Central memory CD8-positive, alpha-beta T cell (primary cell): Measurements from ENCODE around the gene HIPK3.

Source experiments
- ATAC-seq: fragments of 150-1000 bp; cut with Tn5 transposase; replicated peaks from 2 replicates; pipeline ENCODE4 v1.10.0; 2022; ENCODE audit warnings: mild to moderate bottlenecking, moderate FRiP score, moderate number of reproducible peaks; ENCODE audit not compliant: poor library complexity, severe bottlenecking; ENCODE audit errors: extremely low read depth
- DNase-seq, 2 donors: peaks; one replicate each; pipeline ENCODE4 v3.0.0; 2021; ENCODE audit warnings: low spot score in 2 of 2
- H3K27ac Mint-ChIP-seq: one replicate; pipeline ENCODE4 v1.8.0; 2022; ENCODE audit warnings: low read depth, mild to moderate bottlenecking, moderate library complexity, mixed read lengths
- H3K27me3 Mint-ChIP-seq: one replicate; pipeline ENCODE4 v1.8.0; 2022; ENCODE audit warnings: mixed read lengths
- H3K36me3 Mint-ChIP-seq: one replicate; pipeline ENCODE4 v1.8.0; 2022; ENCODE audit warnings: mild to moderate bottlenecking, moderate library complexity, mixed read lengths; ENCODE audit not compliant: insufficient read depth
- H3K4me1 Mint-ChIP-seq: one replicate; pipeline ENCODE4 v1.8.0; 2022; ENCODE audit warnings: mixed read lengths
- H3K4me3 Mint-ChIP-seq: one replicate; pipeline ENCODE4 v1.8.0; 2022; ENCODE audit warnings: mild to moderate bottlenecking, moderate library complexity, mixed read lengths
- H3K9me3 Mint-ChIP-seq: one replicate; pipeline ENCODE4 v1.8.0; 2022; ENCODE audit warnings: mixed read lengths

HIPK3 gene

GRCh38 chr11:33379947-33380346 is 122.8 kb downstream of the HIPK3 start:
- Mint-ChIP-seq H3K27me3 (peaks cover 8% of the 10 kb centered on the region), H3K4me1 (no peaks in the 10 kb centered on the region), H3K27ac (no peak overlapping the region), H3K36me3 (no peaks in the 10 kb centered on the region), H3K4me3 (no peak overlapping the region), H3K9me3 (no peaks in the 10 kb centered on the region)
- DNase-seq: no peak
- ATAC-seq: no peak

DNA sequence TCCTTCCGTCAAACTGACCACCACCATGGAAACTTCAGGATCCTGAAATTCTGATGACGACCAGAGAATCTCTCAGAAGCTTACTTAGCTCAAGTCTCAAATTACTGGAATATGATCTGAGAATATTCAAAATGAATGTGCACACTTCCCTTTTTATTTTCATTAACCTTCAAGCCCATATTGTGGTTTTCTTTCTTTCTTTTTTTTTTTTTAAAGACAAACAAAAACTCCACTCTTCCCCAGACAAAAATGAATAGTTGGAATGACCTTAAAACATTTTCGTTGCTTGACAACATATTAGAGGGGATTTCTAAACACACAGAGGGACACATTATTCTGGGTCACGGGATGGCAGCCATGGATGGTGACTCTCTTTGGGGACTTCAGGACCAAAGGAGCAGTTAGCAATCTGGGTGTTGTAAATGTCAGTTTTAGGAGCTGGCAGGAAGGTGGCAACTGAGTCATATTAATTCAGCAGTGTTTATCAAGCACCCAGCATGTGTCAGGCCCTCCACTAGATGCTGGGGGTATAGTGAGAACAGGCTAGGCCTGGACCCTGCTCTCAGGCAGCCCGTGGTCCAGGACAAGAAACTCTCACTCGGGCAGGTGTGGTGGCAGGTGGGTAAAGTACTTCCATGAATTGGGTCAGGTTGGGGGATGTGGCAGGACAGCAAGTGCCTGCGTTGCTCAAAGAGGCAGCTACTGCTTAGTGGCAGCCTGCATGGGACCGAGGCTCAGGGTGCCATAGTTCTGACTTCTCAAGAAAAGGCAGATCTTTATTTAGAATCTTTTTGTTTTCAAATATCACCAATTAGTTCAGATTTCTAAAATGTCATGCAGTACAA is 126.1 kb downstream of the HIPK3 start:
- no peaks in the 10 kb centered on the region for H3K36me3 Mint-ChIP-seq
- ATAC-seq (no peak), DNase-seq (no peak)
- no peak overlapping the region for H3K27ac Mint-ChIP-seq
- no peaks in the 10 kb centered on the region for H3K27me3 Mint-ChIP-seq
- H3K4me1 Mint-ChIP-seq: no peaks in the 10 kb centered on the region
- no peaks in the 10 kb centered on the region for H3K9me3 Mint-ChIP-seq
- H3K4me3 Mint-ChIP-seq: no peak overlapping the region

- no peaks in the 10 kb centered on the region for H3K36me3 Mint-ChIP-seq
- ATAC-seq (no peak), DNase-seq (no peak)
- no peaks in the 10 kb centered on the region for H3K4me1 Mint-ChIP-seq
- H3K27me3 Mint-ChIP-seq: peaks cover 2% of the 10 kb centered on the region
- no peak overlapping the region for H3K4me3 Mint-ChIP-seq
- H3K27ac Mint-ChIP-seq: no peak overlapping the region
- no peaks in the 10 kb centered on the region for H3K9me3 Mint-ChIP-seq
These were observed 126.7 kb downstream of the HIPK3 start for GRCh38 chr11:33383920-33384209.

DNA sequence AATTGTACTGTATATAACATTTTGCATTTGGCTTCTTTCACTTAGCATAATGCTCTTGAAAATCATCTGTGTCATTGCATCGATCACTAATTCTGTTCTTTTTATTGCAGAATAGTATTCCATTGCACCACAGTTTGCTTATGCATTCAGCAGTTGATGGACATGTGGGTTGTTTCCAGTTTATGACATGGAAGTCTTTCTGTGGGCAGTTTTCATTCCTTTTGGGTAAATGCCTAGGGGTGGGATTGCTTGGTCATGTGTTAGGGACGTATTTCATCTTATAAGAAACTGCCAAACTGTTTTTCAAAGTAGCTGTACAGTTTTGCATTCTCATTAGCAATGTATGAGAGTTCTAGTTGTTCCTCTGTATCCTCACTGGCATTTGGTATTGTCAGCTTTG is 127.0 kb downstream of the HIPK3 start:
- H3K27ac Mint-ChIP-seq: no peak overlapping the region
- no peak for DNase-seq
- H3K4me1 Mint-ChIP-seq: no peaks in the 10 kb centered on the region
- peaks cover 6% of the 10 kb centered on the region for H3K27me3 Mint-ChIP-seq
- no peak overlapping the region for H3K4me3 Mint-ChIP-seq
- no peaks in the 10 kb centered on the region for H3K36me3 Mint-ChIP-seq
- no peaks in the 10 kb centered on the region for H3K9me3 Mint-ChIP-seq
- ATAC-seq: no peak

DNA sequence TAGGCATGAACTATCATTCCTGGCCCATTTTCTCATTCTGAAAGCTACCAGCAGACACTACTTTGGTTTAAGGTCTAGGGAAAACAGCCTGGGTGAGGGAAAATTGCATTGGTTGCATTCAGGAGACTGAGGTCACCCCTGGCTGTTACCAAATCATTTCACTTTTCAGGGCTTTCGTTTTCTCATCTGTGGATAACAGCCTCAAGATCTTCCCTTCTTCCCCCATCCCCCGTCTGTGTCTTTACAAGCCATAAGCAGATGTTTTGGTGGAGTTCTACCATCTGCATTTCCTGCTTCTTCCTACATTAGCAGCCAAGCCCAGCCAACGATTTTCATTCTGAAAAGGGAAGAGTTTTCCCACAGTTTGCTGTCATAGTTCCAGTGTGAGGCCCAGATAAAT is 130.4 kb downstream of the HIPK3 start:
- Mint-ChIP-seq H3K36me3 (no peaks in the 10 kb centered on the region), H3K4me1 (no peaks in the 10 kb centered on the region), H3K4me3 (no peak overlapping the region), H3K27me3 (peaks cover 17% of the 10 kb centered on the region), H3K9me3 (no peaks in the 10 kb centered on the region), H3K27ac (no peak overlapping the region)
- DNase-seq (no peak), ATAC-seq (no peak)

- H3K9me3 Mint-ChIP-seq: no peaks in the 10 kb centered on the region
- no peaks in the 10 kb centered on the region for H3K36me3 Mint-ChIP-seq
- no peak for ATAC-seq
- DNase-seq: no peak
- peaks cover 21% of the 10 kb centered on the region for H3K27me3 Mint-ChIP-seq
- H3K27ac Mint-ChIP-seq: no peak overlapping the region
- H3K4me1 Mint-ChIP-seq: no peaks in the 10 kb centered on the region
- no peak overlapping the region for H3K4me3 Mint-ChIP-seq
These were observed 130.8 kb downstream of the HIPK3 start for GRCh38 chr11:33387996-33388395.

DNA sequence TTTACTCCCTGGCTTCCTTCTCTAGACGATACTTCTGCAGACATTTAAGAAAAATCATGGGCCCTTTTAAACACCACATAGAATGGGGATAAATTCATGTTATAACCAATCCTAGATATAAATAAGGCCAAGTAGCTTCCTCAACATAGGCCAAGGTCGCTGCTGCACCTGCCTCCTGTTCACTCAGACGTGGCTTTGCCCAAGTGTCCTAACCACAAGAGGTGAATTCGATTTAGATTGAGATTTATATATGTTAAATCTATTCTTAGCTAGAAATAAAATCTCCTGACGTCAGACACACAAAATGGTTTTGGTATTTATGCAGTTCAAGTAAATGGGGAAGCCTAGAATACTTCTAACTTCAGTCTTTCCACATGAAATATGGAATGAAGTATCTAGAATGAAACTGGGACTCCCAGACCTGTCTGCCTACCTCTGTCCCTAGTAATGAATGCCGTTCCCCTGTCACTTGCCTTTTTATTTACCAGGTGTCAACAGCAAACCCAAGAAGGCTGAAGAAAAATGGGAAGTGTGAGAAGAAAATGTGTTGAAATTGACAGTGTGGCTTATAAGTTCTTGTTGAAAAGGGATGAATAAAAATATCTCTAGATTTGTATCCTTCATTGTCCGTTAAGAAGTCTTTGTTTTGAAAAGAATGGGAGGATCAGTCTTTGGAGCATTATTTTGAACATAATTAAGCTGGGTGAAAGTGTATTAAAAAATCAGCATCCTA is 131.8 kb downstream of the HIPK3 start:
- no peak for ATAC-seq

GRCh38 chr11:33389635-33390034 is 132.5 kb downstream of the HIPK3 start:
- Mint-ChIP-seq H3K27me3 (peaks cover 30% of the 10 kb centered on the region), H3K36me3 (no peaks in the 10 kb centered on the region), H3K4me3 (no peak overlapping the region), H3K27ac (no peak overlapping the region), H3K4me1 (no peaks in the 10 kb centered on the region), H3K9me3 (no peaks in the 10 kb centered on the region)
- no peak for ATAC-seq
- DNase-seq: no peak

More for the DNA sequence above, 131.8 kb downstream of the HIPK3 start:
- H3K36me3 Mint-ChIP-seq: no peaks in the 10 kb centered on the region
- no peak for DNase-seq
- no peaks in the 10 kb centered on the region for H3K4me1 Mint-ChIP-seq
- H3K9me3 Mint-ChIP-seq: no peaks in the 10 kb centered on the region
- no peak overlapping the region for H3K27ac Mint-ChIP-seq
- H3K27me3 Mint-ChIP-seq: peaks cover 30% of the 10 kb centered on the region
- H3K4me3 Mint-ChIP-seq: no peak overlapping the region

DNA sequence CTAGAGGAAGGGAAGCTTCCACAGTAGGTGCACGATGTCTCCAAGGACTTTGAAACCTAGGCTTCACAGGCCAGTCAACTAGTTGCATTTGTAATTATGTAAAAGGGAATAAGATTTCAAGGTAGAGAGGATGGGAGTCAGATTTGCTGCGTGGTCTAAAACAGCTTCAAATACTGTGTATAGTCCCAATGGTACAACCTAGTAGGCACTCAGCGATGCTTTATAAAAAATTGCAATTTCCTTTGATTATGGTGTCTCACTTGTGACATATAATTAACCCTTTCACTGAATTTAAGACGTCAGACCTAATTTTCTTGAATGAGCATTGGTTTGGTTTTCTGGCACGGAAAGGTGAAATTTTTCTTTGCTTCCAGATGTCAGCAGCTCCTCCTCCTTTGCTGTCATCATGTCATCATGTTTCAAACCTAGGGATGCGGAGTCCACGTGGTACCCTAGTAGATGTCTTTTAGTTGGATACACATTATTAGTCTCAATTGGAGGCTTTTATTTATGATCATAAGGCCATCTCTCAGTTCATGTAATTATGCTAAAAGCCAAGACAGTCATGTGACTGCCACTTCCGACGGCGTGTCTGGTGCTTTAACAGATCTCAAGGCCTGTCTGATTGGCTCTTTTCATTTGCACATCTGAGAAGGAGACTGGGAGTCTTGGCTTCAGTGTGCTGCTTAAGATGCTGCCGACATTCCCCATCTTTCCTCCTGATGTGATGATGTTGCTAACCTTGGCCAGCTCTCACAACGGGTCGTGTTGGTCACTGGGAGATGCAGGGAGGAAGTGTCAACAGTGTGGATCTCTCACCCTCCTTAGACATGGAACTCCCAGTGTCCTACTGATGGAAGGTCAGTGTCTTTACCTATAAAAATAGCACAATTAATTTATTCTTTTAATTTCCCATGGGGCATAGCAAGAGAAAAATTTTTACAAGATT is 134.0 kb downstream of the HIPK3 start:
- Mint-ChIP-seq H3K27me3 (peaks cover 45% of the 10 kb centered on the region), H3K36me3 (no peaks in the 10 kb centered on the region), H3K4me1 (no peaks in the 10 kb centered on the region), H3K4me3 (no peak overlapping the region), H3K9me3 (no peaks in the 10 kb centered on the region), H3K27ac (no peak overlapping the region)
- no peak for ATAC-seq
- no peak for DNase-seq

DNA sequence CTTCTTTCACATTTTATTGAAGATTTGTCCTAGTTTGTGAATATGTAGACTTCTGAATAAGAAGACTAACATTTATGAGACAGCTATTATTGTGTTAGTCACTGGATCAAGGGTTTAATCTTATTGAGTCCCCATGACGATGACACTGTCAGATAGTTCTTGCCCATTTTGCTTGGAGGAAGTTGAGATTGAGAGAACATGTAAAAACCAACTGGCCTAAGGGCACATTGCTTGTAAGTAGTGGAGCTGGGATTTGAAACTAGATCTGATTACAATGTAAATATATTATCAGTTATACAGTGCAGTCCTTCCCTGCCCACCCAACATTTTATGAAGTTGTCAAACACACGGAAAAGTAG is 134.7 kb downstream of the HIPK3 start:
- no peak overlapping the region for H3K27ac Mint-ChIP-seq
- no peaks in the 10 kb centered on the region for H3K4me1 Mint-ChIP-seq
- no peaks in the 10 kb centered on the region for H3K9me3 Mint-ChIP-seq
- H3K36me3 Mint-ChIP-seq: no peaks in the 10 kb centered on the region
- DNase-seq (no peak), ATAC-seq (no peak)
- H3K4me3 Mint-ChIP-seq: no peak overlapping the region
- peaks cover 51% of the 10 kb centered on the region for H3K27me3 Mint-ChIP-seq

- no peak overlapping the region for H3K27ac Mint-ChIP-seq
- H3K9me3 Mint-ChIP-seq: no peaks in the 10 kb centered on the region
- DNase-seq: no peak
- no peaks in the 10 kb centered on the region for H3K4me1 Mint-ChIP-seq
- no peak for ATAC-seq
- peaks cover 41% of the 10 kb centered on the region for H3K27me3 Mint-ChIP-seq
- H3K36me3 Mint-ChIP-seq: no peaks in the 10 kb centered on the region
- H3K4me3 Mint-ChIP-seq: no peak overlapping the region
These were observed 137.4 kb downstream of the HIPK3 start for GRCh38 chr11:33394431-33395109.

GRCh38 chr11:33396361-33396760 is 139.2 kb downstream of the HIPK3 start:
- no peak overlapping the region for H3K4me3 Mint-ChIP-seq
- DNase-seq: no peak
- no peak for ATAC-seq
- no peaks in the 10 kb centered on the region for H3K4me1 Mint-ChIP-seq
- H3K27me3 Mint-ChIP-seq: peaks cover 45% of the 10 kb centered on the region
- no peak overlapping the region for H3K27ac Mint-ChIP-seq
- H3K36me3 Mint-ChIP-seq: no peaks in the 10 kb centered on the region
- no peaks in the 10 kb centered on the region for H3K9me3 Mint-ChIP-seq
